DOHH2 (cell line): ENCODE results near the gene ARID1B.

Experiments used
- H3F3A ChIP-seq: fragments of 200-600 bp; sonication (generic), shearing (Covaris generic); 2 replicates; pipeline ENCODE4 v1.6.0; 2016; ENCODE audit warnings: antibody characterized with exemption, mild to moderate bottlenecking; ENCODE audit not compliant: control insufficient read depth, insufficient read depth
- H3K27ac ChIP-seq: fragments of 200-600 bp; sonication (generic); 2 replicates; pipeline ENCODE4 v1.5.1; 2014; ENCODE audit warnings: low read depth, mild to moderate bottlenecking, low read length, moderate library complexity
- H3K27me3 ChIP-seq: fragments of 200-600 bp; sonication (generic); 2 replicates; pipeline ENCODE4 v1.6.1; 2014; ENCODE audit warnings: mild to moderate bottlenecking, low read length, mixed read lengths; ENCODE audit not compliant: control insufficient read depth
- H3K36me3 ChIP-seq: fragments of 200-600 bp; sonication (generic); 2 replicates; pipeline ENCODE4 v1.6.1; 2014; ENCODE audit warnings: mild to moderate bottlenecking, low read length, moderate library complexity, mixed read lengths; ENCODE audit not compliant: control insufficient read depth
- H3K4me1 ChIP-seq: fragments of 200-600 bp; sonication (generic); 2 replicates; pipeline ENCODE4 v1.6.1; 2014; ENCODE audit warnings: mild to moderate bottlenecking, low read length, mixed read lengths; ENCODE audit not compliant: control insufficient read depth
- H3K4me2 ChIP-seq: fragments of 200-600 bp; sonication (generic); 2 replicates; pipeline ENCODE4 v1.6.0; 2014; ENCODE audit warnings: mild to moderate bottlenecking, low read length, moderate library complexity
- H3K4me3 ChIP-seq: fragments of 200-600 bp; sonication (generic); 2 replicates; pipeline ENCODE4 v1.5.1; 2014; ENCODE audit warnings: mild to moderate bottlenecking, low read length, mixed read lengths
- H3K79me2 ChIP-seq: fragments of 200-600 bp; sonication (generic); 2 replicates; pipeline ENCODE4 v1.6.1; 2014; ENCODE audit warnings: mild to moderate bottlenecking, low read length, mixed read lengths; ENCODE audit not compliant: control insufficient read depth
- H3K9me2 ChIP-seq: fragments of 200-600 bp; sonication (generic); replicated peaks from 2 replicates; pipeline ENCODE4 v1.6.1; 2014; ENCODE audit warnings: mild to moderate bottlenecking, low read length, mixed read lengths; ENCODE audit not compliant: control insufficient read depth
- H3K9me3 ChIP-seq: fragments of 200-600 bp; sonication (generic); 2 replicates; pipeline ENCODE4 v1.6.1; 2014; ENCODE audit warnings: antibody characterized with exemption, low read length, mixed read lengths; ENCODE audit not compliant: control insufficient read depth, insufficient read depth
- H4K20me1 ChIP-seq: fragments of 200-600 bp; sonication (generic); 2 replicates; pipeline ENCODE4 v1.6.0; 2014; ENCODE audit warnings: low read depth, mild to moderate bottlenecking, antibody characterized with exemption, low read length, moderate library complexity; ENCODE audit not compliant: control insufficient read depth, insufficient read depth
- CTCF ChIP-seq: fragments of 200-600 bp; sonication (generic); IDR thresholded peaks from one replicate; pipeline ENCODE4 v1.5.1; 2014; ENCODE audit warnings: antibody characterized with exemption, mild to moderate bottlenecking, low read depth, low read length; ENCODE audit not compliant: poor library complexity, severe bottlenecking
- EZH2phosphoT487 ChIP-seq: fragments of 200-600 bp; sonication (generic); IDR thresholded peaks from 2 replicates; pipeline ENCODE4 v1.6.1; 2017; ENCODE audit warnings: borderline replicate concordance, mild to moderate bottlenecking, antibody characterized with exemption, low read length, moderate library complexity, mixed read lengths

ARID1B gene

GRCh38 chr6:157019733-157020132 is 242.6 kb downstream of the ARID1B start:
- Histone ChIP-seq H3F3A (peaks cover 23% of the 10 kb centered on the region), H3K4me1 (peaks cover 65% of the 10 kb centered on the region), H3K4me3 (peak overlapping the region; percentile 87), H3K27ac (peak overlapping the region; percentile 93), H3K27me3 (no peaks in the 10 kb centered on the region), H3K4me2 (peak overlapping the region; percentile 76), H3K79me2 (peaks cover 85% of the 10 kb centered on the region), H4K20me1 (peaks cover 30% of the 10 kb centered on the region), H3K9me2 (no peaks in the 10 kb centered on the region), H3K36me3 (no peaks in the 10 kb centered on the region), H3K9me3 (no peaks in the 10 kb centered on the region)
- TF ChIP-seq EZH2phosphoT487 (no peak), CTCF (peak; percentile 15)

GRCh38 chr6:157020398-157020797 is 243.2 kb downstream of the ARID1B start:
- Histone ChIP-seq H3K4me3 (peak overlapping the region; percentile 87), H3K79me2 (peaks cover 85% of the 10 kb centered on the region), H3K9me2 (no peaks in the 10 kb centered on the region), H3K4me1 (peaks cover 58% of the 10 kb centered on the region), H3K27ac (peak overlapping the region; percentile 93), H3K27me3 (no peaks in the 10 kb centered on the region), H4K20me1 (peaks cover 27% of the 10 kb centered on the region), H3K9me3 (no peaks in the 10 kb centered on the region), H3F3A (peaks cover 23% of the 10 kb centered on the region), H3K4me2 (peak overlapping the region; percentile 76), H3K36me3 (0 out of 2 replicates have a peak, but pooled peaks cover under 1% of the 10 kb centered on the region)
- no peak for TF ChIP-seq CTCF
- no peak for TF ChIP-seq EZH2phosphoT487

GRCh38 chr6:157020881-157021343 is 243.7 kb downstream of the ARID1B start:
- H3F3A ChIP-seq, result peaks cover 23% of the 10 kb centered on the region
- H3K4me3 ChIP-seq, result peak overlapping the region; percentile 87
- peaks cover 53% of the 10 kb centered on the region for H3K4me1 ChIP-seq
- H3K4me2 ChIP-seq, result peak overlapping the region; percentile 76
- peaks cover 27% of the 10 kb centered on the region for H4K20me1 ChIP-seq
- peak overlapping the region; percentile 93 for H3K27ac ChIP-seq
- no peaks in the 10 kb centered on the region for H3K9me3 ChIP-seq
- no peaks in the 10 kb centered on the region for H3K9me2 ChIP-seq
- H3K36me3 ChIP-seq, result 0 out of 2 replicates have a peak, but pooled peaks cover 3% of the 10 kb centered on the region
- no peak for TF ChIP-seq EZH2phosphoT487
- TF ChIP-seq CTCF, result no peak
- H3K79me2 ChIP-seq, result peaks cover 85% of the 10 kb centered on the region
- H3K27me3 ChIP-seq, result no peaks in the 10 kb centered on the region
